Suprapubic skin (tissue), 4 donors: ENCODE results near the gene ADORA2A. TPM values are rescaled to one million over a fixed set of nuclear protein-coding genes. Genes with fewer than 3 reads are reported as not detected.
A peak's percentile ranks its signal among the peaks of the same experiment; 100 is the strongest.

Experiments
- DNase-seq, 2 donors: peaks; one replicate each; pipeline ENCODE4 v3.0.0-alpha.2; 2019; ENCODE audit warnings: low spot score in 2 of 2
- H3K27ac ChIP-seq: fragments of 200-600 bp; sonication (generic); one replicate; pipeline ENCODE4 v1.5.1; 2019
- H3K27me3 ChIP-seq: fragments of 200-600 bp; sonication (generic); one replicate; pipeline ENCODE4 v1.5.1; 2019
- H3K36me3 ChIP-seq: fragments of 200-600 bp; sonication (generic); one replicate; pipeline ENCODE4 v1.5.1; 2019
- H3K4me1 ChIP-seq: fragments of 200-600 bp; sonication (generic); one replicate; pipeline ENCODE4 v1.5.1; 2019
- H3K4me3 ChIP-seq: fragments of 200-600 bp; sonication (generic); one replicate; pipeline ENCODE4 v1.5.1; 2019; ENCODE audit warnings: mild to moderate bottlenecking
- H3K9me3 ChIP-seq: fragments of 200-600 bp; sonication (generic); one replicate; pipeline ENCODE4 v1.5.1; 2019
- EP300 ChIP-seq: sonication (generic); formaldehyde crosslinking; IDR thresholded peaks from one replicate; pipeline ENCODE4 v1.6.1; 2017; ENCODE audit warnings: antibody characterized with exemption
- POLR2A ChIP-seq, 2 donors: fragments of 450-650 bp; IDR thresholded peaks; one replicate each; pipeline ENCODE4 v1.6.1; 2017; ENCODE audit warnings: antibody characterized with exemption in 2 of 2, mild to moderate bottlenecking in 2 of 2, moderate library complexity in 2 of 2
- POLR2AphosphoS5 ChIP-seq, 3 donors: sonication (generic); formaldehyde crosslinking; IDR thresholded peaks; one replicate each; pipeline ENCODE4 v1.6.1; 2017; ENCODE audit warnings: antibody characterized with exemption in 3 of 3
- WGBS: methylation state at CpG from one replicate; pipeline ENCODE4 v1.1.5; 2018; 5-methylcytosine and 5-hydroxymethylcytosine counted together
- total RNA-seq, 4 donors: library from RNA; depleted of rRNA; stranded (reverse); fragments of >200 nt; gene quantifications; one replicate each; pipeline ENCODE4 v1.1.0, GENCODE V29; 2016
- TF ChIP-seq, protein P1 (sequence below), 2 donors: fragments of 200-600 bp in 1 of 2; fragments of 450-650 bp in 1 of 2; sonication (generic) in 1 of 2; IDR thresholded peaks; one replicate each; pipeline ENCODE4 v1.5.1; 2016 to 2019; ENCODE audit warnings: antibody characterized with exemption in 2 of 2, mild to moderate bottlenecking in 1 of 2, moderate library complexity in 1 of 2

Gene ADORA2A
- total RNA-seq, 4 donors from 2014 or later: 2.2 to 5.1 (median 3.4) TPM

GRCh38 chr22:24441406-24442351 is 14.3 kb downstream of the ADORA2A start:
- no peaks in the 10 kb centered on the region for H3K4me1 ChIP-seq
- no peaks in the 10 kb centered on the region for H3K9me3 ChIP-seq
- H3K36me3 ChIP-seq: no peaks in the 10 kb centered on the region
- no peak overlapping the region for H3K27ac ChIP-seq
- H3K27me3 ChIP-seq: no peaks in the 10 kb centered on the region
- no peak overlapping the region for H3K4me3 ChIP-seq
- no peak for TF ChIP-seq POLR2A (IDR thresholded peaks at IDR 0.05)
- no peak for TF ChIP-seq EP300
- TF ChIP-seq POLR2AphosphoS5 (IDR thresholded peaks at IDR 0.05): no peak
- TF ChIP-seq, protein P1, sequence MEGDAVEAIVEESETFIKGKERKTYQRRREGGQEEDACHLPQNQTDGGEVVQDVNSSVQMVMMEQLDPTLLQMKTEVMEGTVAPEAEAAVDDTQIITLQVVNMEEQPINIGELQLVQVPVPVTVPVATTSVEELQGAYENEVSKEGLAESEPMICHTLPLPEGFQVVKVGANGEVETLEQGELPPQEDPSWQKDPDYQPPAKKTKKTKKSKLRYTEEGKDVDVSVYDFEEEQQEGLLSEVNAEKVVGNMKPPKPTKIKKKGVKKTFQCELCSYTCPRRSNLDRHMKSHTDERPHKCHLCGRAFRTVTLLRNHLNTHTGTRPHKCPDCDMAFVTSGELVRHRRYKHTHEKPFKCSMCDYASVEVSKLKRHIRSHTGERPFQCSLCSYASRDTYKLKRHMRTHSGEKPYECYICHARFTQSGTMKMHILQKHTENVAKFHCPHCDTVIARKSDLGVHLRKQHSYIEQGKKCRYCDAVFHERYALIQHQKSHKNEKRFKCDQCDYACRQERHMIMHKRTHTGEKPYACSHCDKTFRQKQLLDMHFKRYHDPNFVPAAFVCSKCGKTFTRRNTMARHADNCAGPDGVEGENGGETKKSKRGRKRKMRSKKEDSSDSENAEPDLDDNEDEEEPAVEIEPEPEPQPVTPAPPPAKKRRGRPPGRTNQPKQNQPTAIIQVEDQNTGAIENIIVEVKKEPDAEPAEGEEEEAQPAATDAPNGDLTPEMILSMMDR (IDR thresholded peaks at IDR 0.05): no peak
- peak in 1 of 2 donors; percentile 14 for DNase-seq
- 70% methylated on average over 6 of the region's 8 CpGs for WGBS

DNA sequence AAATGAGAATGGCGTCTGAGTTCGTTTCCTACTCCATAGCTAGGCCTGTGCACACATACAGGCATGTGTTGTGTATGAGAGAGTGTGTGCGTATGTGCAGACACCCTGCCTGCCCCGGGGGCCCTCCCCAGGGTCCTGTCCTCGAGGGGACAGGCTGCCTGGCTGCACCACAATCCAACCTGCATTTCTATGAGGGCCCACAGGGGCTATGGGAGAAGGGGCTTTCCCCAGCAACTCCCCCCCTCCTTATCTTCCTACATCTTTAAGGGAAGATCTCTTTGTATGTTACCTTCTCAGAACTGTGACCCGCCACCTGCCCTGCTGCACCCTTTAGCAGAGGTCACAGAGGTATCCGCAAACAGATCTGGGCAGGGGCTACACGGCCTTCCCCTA is 14.9 kb downstream of the ADORA2A start:
- DNase-seq: peak in 1 of 2 donors; percentile 41
- no peaks in the 10 kb centered on the region for H3K27me3 ChIP-seq
- no peaks in the 10 kb centered on the region for H3K36me3 ChIP-seq
- H3K4me1 ChIP-seq: no peaks in the 10 kb centered on the region
- no peak overlapping the region for H3K27ac ChIP-seq
- H3K4me3 ChIP-seq: no peak overlapping the region
- 75% methylated on average over 8 of the region's 8 CpGs for WGBS
- TF ChIP-seq POLR2AphosphoS5 (IDR thresholded peaks at IDR 0.05) (no peak), POLR2A (IDR thresholded peaks at IDR 0.05) (no peak)
- TF ChIP-seq, protein P1 (IDR thresholded peaks at IDR 0.05): no peak
- H3K9me3 ChIP-seq: no peaks in the 10 kb centered on the region

GRCh38 chr22:24443668-24444067 is 16.3 kb downstream of the ADORA2A start:
- TF ChIP-seq POLR2AphosphoS5 (IDR thresholded peaks at IDR 0.05): no peak
- no peak for TF ChIP-seq POLR2A (IDR thresholded peaks at IDR 0.05)
- TF ChIP-seq, protein P1 (IDR thresholded peaks at IDR 0.05): no peak
- TF ChIP-seq EP300: no peak
- Histone ChIP-seq H3K27me3 (no peaks in the 10 kb centered on the region), H3K4me1 (no peaks in the 10 kb centered on the region), H3K36me3 (no peaks in the 10 kb centered on the region), H3K9me3 (no peaks in the 10 kb centered on the region), H3K4me3 (no peak overlapping the region), H3K27ac (no peak overlapping the region)
- DNase-seq: peak in 1 of 2 donors; percentile 18

DNA sequence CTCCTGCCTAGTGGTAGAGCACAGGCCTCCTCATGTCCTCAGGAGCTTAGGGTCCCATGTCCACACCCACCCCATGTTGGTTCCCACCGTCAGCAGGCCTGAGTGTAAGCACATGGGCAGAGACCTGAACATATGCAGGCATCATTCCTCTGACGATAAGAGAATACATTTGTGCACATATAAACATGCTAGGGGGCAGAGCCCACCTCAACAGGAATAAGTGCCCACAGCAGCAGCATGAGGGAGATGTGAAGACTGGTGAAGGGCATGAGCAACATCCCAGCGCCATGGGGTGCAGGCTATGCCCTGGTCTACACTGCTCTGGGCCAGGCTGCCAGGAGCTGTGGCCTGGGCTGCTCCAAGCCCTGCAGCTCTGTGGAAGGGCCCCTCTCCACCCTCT is 16.9 kb downstream of the ADORA2A start:
- Histone ChIP-seq H3K4me1 (no peaks in the 10 kb centered on the region), H3K27me3 (no peaks in the 10 kb centered on the region), H3K36me3 (no peaks in the 10 kb centered on the region), H3K27ac (no peak overlapping the region), H3K4me3 (no peak overlapping the region), H3K9me3 (no peaks in the 10 kb centered on the region)
- peak in 1 of 2 donors; percentile 22 for DNase-seq
- TF ChIP-seq POLR2A (IDR thresholded peaks at IDR 0.05) (no peak), EP300 (no peak), POLR2AphosphoS5 (IDR thresholded peaks at IDR 0.05) (no peak)
- TF ChIP-seq, protein P1 (IDR thresholded peaks at IDR 0.05): no peak
- WGBS: 100% methylated on average over 2 of the region's 3 CpGs

GRCh38 chr22:24444729-24445466 is 17.5 kb downstream of the ADORA2A start:
- DNase-seq: peak in 1 of 2 donors; percentile 29
- 95% methylated on average over 6 of the region's 12 CpGs for WGBS
- no peak overlapping the region for H3K4me3 ChIP-seq
- no peak overlapping the region for H3K27ac ChIP-seq
- no peaks in the 10 kb centered on the region for H3K4me1 ChIP-seq
- no peaks in the 10 kb centered on the region for H3K9me3 ChIP-seq
- TF ChIP-seq, protein P1 (IDR thresholded peaks at IDR 0.05): no peak
- TF ChIP-seq POLR2A (IDR thresholded peaks at IDR 0.05): no peak
- TF ChIP-seq POLR2AphosphoS5 (IDR thresholded peaks at IDR 0.05): no peak
- no peak for TF ChIP-seq EP300
- no peaks in the 10 kb centered on the region for H3K27me3 ChIP-seq
- no peaks in the 10 kb centered on the region for H3K36me3 ChIP-seq
